ENCODE measurements around the gene XXYLT1.

The XXYLT1 gene

GRCh38 chr3:195284842-195285241, 13.9 kb upstream of the XXYLT1 start:
- H3K9ac ChIP-seq (ENCODE audit: low read depth, low read length): no peak overlapping the region
- H3K4me3 ChIP-seq (ENCODE audit: low read depth, low read length): no peak overlapping the region
- no peaks in the 10 kb centered on the region for H3K4me1 ChIP-seq (ENCODE audit: control insufficient read depth, insufficient read depth, low read length)
- no peaks in the 10 kb centered on the region for H3K27me3 ChIP-seq (ENCODE audit: control insufficient read depth, insufficient read depth, low read length)
- no peaks in the 10 kb centered on the region for H3K9me3 ChIP-seq (ENCODE audit: control insufficient read depth, insufficient read depth, low read length)
- no peaks in the 10 kb centered on the region for H3K36me3 ChIP-seq (ENCODE audit: control insufficient read depth, insufficient read depth, low read length)

- no peaks in the 10 kb centered on the region for H3K9me3 ChIP-seq (ENCODE audit: control insufficient read depth, insufficient read depth, low read length)
- no peaks in the 10 kb centered on the region for H3K4me1 ChIP-seq (ENCODE audit: control insufficient read depth, insufficient read depth, low read length)
- H3K36me3 ChIP-seq (ENCODE audit: control insufficient read depth, insufficient read depth, low read length): no peaks in the 10 kb centered on the region
- H3K27me3 ChIP-seq (ENCODE audit: control insufficient read depth, insufficient read depth, low read length): no peaks in the 10 kb centered on the region
- no peak overlapping the region for H3K9ac ChIP-seq (ENCODE audit: low read depth, low read length)
- H3K4me3 ChIP-seq (ENCODE audit: low read depth, low read length): no peak overlapping the region
These were observed 12.0 kb upstream of the XXYLT1 start for GRCh38 chr3:195282961-195283360.

GRCh38 chr3:195274259-195274966, 3.5 kb upstream of the XXYLT1 start:
- Histone ChIP-seq H3K9ac (ENCODE audit: low read depth, low read length) (no peak overlapping the region), H3K36me3 (ENCODE audit: control insufficient read depth, insufficient read depth, low read length) (no peaks in the 10 kb centered on the region), H3K4me1 (ENCODE audit: control insufficient read depth, insufficient read depth, low read length) (peaks cover 4% of the 10 kb centered on the region), H3K9me3 (ENCODE audit: control insufficient read depth, insufficient read depth, low read length) (no peaks in the 10 kb centered on the region), H3K27me3 (ENCODE audit: control insufficient read depth, insufficient read depth, low read length) (no peaks in the 10 kb centered on the region), H3K4me3 (ENCODE audit: low read depth, low read length) (no peak overlapping the region)

- Histone ChIP-seq H3K36me3 (ENCODE audit: control insufficient read depth, insufficient read depth, low read length) (no peaks in the 10 kb centered on the region), H3K9ac (ENCODE audit: low read depth, low read length) (peak overlapping the region; percentile 65), H3K9me3 (ENCODE audit: control insufficient read depth, insufficient read depth, low read length) (no peaks in the 10 kb centered on the region), H3K27me3 (ENCODE audit: control insufficient read depth, insufficient read depth, low read length) (no peaks in the 10 kb centered on the region), H3K4me1 (ENCODE audit: control insufficient read depth, insufficient read depth, low read length) (peaks cover 6% of the 10 kb centered on the region), H3K4me3 (ENCODE audit: low read depth, low read length) (peak overlapping the region; percentile 90)
These were observed 668 bp upstream of the XXYLT1 start for GRCh38 chr3:195271410-195272243.

- peak overlapping the region; percentile 90 for H3K4me3 ChIP-seq (ENCODE audit: low read depth, low read length)
- H3K36me3 ChIP-seq (ENCODE audit: control insufficient read depth, insufficient read depth, low read length): no peaks in the 10 kb centered on the region
- peaks cover 6% of the 10 kb centered on the region for H3K4me1 ChIP-seq (ENCODE audit: control insufficient read depth, insufficient read depth, low read length)
- no peaks in the 10 kb centered on the region for H3K27me3 ChIP-seq (ENCODE audit: control insufficient read depth, insufficient read depth, low read length)
- peak overlapping the region; percentile 91 for H3K9ac ChIP-seq (ENCODE audit: low read depth, low read length)
- H3K9me3 ChIP-seq (ENCODE audit: control insufficient read depth, insufficient read depth, low read length): no peaks in the 10 kb centered on the region
These were observed 711 bp downstream of the XXYLT1 start for GRCh38 chr3:195270079-195270816.

GRCh38 chr3:195269375-195270078, 1.4 kb downstream of the XXYLT1 start:
- H3K36me3 ChIP-seq (ENCODE audit: control insufficient read depth, insufficient read depth, low read length): no peaks in the 10 kb centered on the region
- peak overlapping the region; percentile 90 for H3K4me3 ChIP-seq (ENCODE audit: low read depth, low read length)
- no peaks in the 10 kb centered on the region for H3K27me3 ChIP-seq (ENCODE audit: control insufficient read depth, insufficient read depth, low read length)
- H3K4me1 ChIP-seq (ENCODE audit: control insufficient read depth, insufficient read depth, low read length): peaks cover 6% of the 10 kb centered on the region
- H3K9me3 ChIP-seq (ENCODE audit: control insufficient read depth, insufficient read depth, low read length): no peaks in the 10 kb centered on the region
- H3K9ac ChIP-seq (ENCODE audit: low read depth, low read length): no peak overlapping the region

- no peak overlapping the region for H3K9ac ChIP-seq (ENCODE audit: low read depth, low read length)
- H3K27me3 ChIP-seq (ENCODE audit: control insufficient read depth, insufficient read depth, low read length): no peaks in the 10 kb centered on the region
- no peaks in the 10 kb centered on the region for H3K36me3 ChIP-seq (ENCODE audit: control insufficient read depth, insufficient read depth, low read length)
- H3K4me3 ChIP-seq (ENCODE audit: low read depth, low read length): no peak overlapping the region
- peaks cover 6% of the 10 kb centered on the region for H3K4me1 ChIP-seq (ENCODE audit: control insufficient read depth, insufficient read depth, low read length)
- no peaks in the 10 kb centered on the region for H3K9me3 ChIP-seq (ENCODE audit: control insufficient read depth, insufficient read depth, low read length)
These were observed 2.2 kb downstream of the XXYLT1 start for GRCh38 chr3:195268576-195269309.

- H3K27me3 ChIP-seq (ENCODE audit: control insufficient read depth, insufficient read depth, low read length): no peaks in the 10 kb centered on the region
- H3K36me3 ChIP-seq (ENCODE audit: control insufficient read depth, insufficient read depth, low read length): no peaks in the 10 kb centered on the region
- no peak overlapping the region for H3K9ac ChIP-seq (ENCODE audit: low read depth, low read length)
- H3K4me1 ChIP-seq (ENCODE audit: control insufficient read depth, insufficient read depth, low read length): peaks cover 6% of the 10 kb centered on the region
- no peak overlapping the region for H3K4me3 ChIP-seq (ENCODE audit: low read depth, low read length)
- H3K9me3 ChIP-seq (ENCODE audit: control insufficient read depth, insufficient read depth, low read length): no peaks in the 10 kb centered on the region
These were observed 3.9 kb downstream of the XXYLT1 start for GRCh38 chr3:195267096-195267495.

- H3K27me3 ChIP-seq (ENCODE audit: control insufficient read depth, insufficient read depth, low read length): no peaks in the 10 kb centered on the region
- H3K36me3 ChIP-seq (ENCODE audit: control insufficient read depth, insufficient read depth, low read length): no peaks in the 10 kb centered on the region
- peaks cover 6% of the 10 kb centered on the region for H3K4me1 ChIP-seq (ENCODE audit: control insufficient read depth, insufficient read depth, low read length)
- no peaks in the 10 kb centered on the region for H3K9me3 ChIP-seq (ENCODE audit: control insufficient read depth, insufficient read depth, low read length)
- H3K9ac ChIP-seq (ENCODE audit: low read depth, low read length): no peak overlapping the region
- H3K4me3 ChIP-seq (ENCODE audit: low read depth, low read length): no peak overlapping the region
These were observed 4.5 kb downstream of the XXYLT1 start for GRCh38 chr3:195266428-195266827.

GRCh38 chr3:195265363-195265976, 5.5 kb downstream of the XXYLT1 start:
- no peak overlapping the region for H3K9ac ChIP-seq (ENCODE audit: low read depth, low read length)
- H3K9me3 ChIP-seq (ENCODE audit: control insufficient read depth, insufficient read depth, low read length): no peaks in the 10 kb centered on the region
- peaks cover 6% of the 10 kb centered on the region for H3K4me1 ChIP-seq (ENCODE audit: control insufficient read depth, insufficient read depth, low read length)
- no peaks in the 10 kb centered on the region for H3K27me3 ChIP-seq (ENCODE audit: control insufficient read depth, insufficient read depth, low read length)
- no peaks in the 10 kb centered on the region for H3K36me3 ChIP-seq (ENCODE audit: control insufficient read depth, insufficient read depth, low read length)
- H3K4me3 ChIP-seq (ENCODE audit: low read depth, low read length): no peak overlapping the region

Data from iPS-15b (cell line).